SK-N-SH treated with all-trans-retinoic acid at 6 μM for 48 hours (cell line): Measurements from ENCODE around the gene TMC8.
A peak's percentile ranks its signal among the peaks of the same experiment; 100 is the strongest.

Experiments used
- ATAC-seq: fragments of 200-7000 bp; cut with Tn5 transposase; 3 replicates; pipeline ENCODE4 v1.9.1; 2020; ENCODE audit warnings: mild to moderate bottlenecking, moderate library complexity
- ARNTL ChIP-seq: fragments of 450-650 bp; formaldehyde crosslinking; IDR thresholded peaks from 2 replicates; pipeline ENCODE4 v1.5.0; 2020; ENCODE audit warnings: low read depth, mild to moderate bottlenecking, moderate library complexity, borderline replicate concordance
- BACH2 ChIP-seq: fragments of 250-450 bp; sonication (Bioruptor Pico); IDR thresholded peaks from 2 replicates; pipeline ENCODE4 v1.9.0; 2021; ENCODE audit warnings: mild to moderate bottlenecking, borderline replicate concordance
- CSDC2 ChIP-seq: fragments of 250-450 bp; sonication (Bioruptor Pico); IDR thresholded peaks from 2 replicates; pipeline ENCODE4 v1.5.0; 2020; ENCODE audit warnings: mild to moderate bottlenecking, moderate library complexity
- ESRRG ChIP-seq: fragments of 250-450 bp; sonication (Bioruptor Pico); IDR thresholded peaks from 2 replicates; pipeline ENCODE4 v1.6.1; 2021; ENCODE audit warnings: mild to moderate bottlenecking
- GLIS3 ChIP-seq: fragments of 250-450 bp; sonication (Bioruptor Pico); IDR thresholded peaks from 2 replicates; pipeline ENCODE4 v1.5.0; 2020; ENCODE audit warnings: mild to moderate bottlenecking, moderate library complexity
- ISL1 ChIP-seq: fragments of 250-450 bp; sonication (Bioruptor Pico); IDR thresholded peaks from 2 replicates; pipeline ENCODE4 v2.1.2; 2022; ENCODE audit warnings: mild to moderate bottlenecking, moderate library complexity
- OSR1 ChIP-seq: fragments of 250-450 bp; sonication (Bioruptor Pico); IDR thresholded peaks from 2 replicates; pipeline ENCODE4 v1.8.0; 2022; ENCODE audit warnings: moderate library complexity, mild to moderate bottlenecking, inconsistent platforms
- RARB ChIP-seq: fragments of 250-450 bp; sonication (Bioruptor Pico); IDR thresholded peaks from 2 replicates; pipeline ENCODE4 v1.8.0; 2021; ENCODE audit warnings: mild to moderate bottlenecking, moderate library complexity
- SNAI2 ChIP-seq: fragments of 250-450 bp; sonication (Bioruptor Pico); IDR thresholded peaks from 2 replicates; pipeline ENCODE4 v1.5.0; 2020; ENCODE audit warnings: mild to moderate bottlenecking, moderate library complexity
- TCF4 ChIP-seq: fragments of 250-450 bp; sonication (Bioruptor Pico); IDR thresholded peaks from 2 replicates; pipeline ENCODE4 v1.8.0; 2021; ENCODE audit warnings: mild to moderate bottlenecking, moderate library complexity, borderline replicate concordance
- TOX ChIP-seq: fragments of 250-450 bp; sonication (Bioruptor Pico); IDR thresholded peaks from 2 replicates; pipeline ENCODE4 v1.8.0; 2021; ENCODE audit warnings: mild to moderate bottlenecking, moderate library complexity, borderline replicate concordance
- ZC3H10 ChIP-seq: fragments of 250-450 bp; sonication (Bioruptor Pico); IDR thresholded peaks from 2 replicates; pipeline ENCODE4 v1.5.1; 2021; ENCODE audit warnings: mild to moderate bottlenecking, moderate library complexity
- ZFP3 ChIP-seq: fragments of 250-450 bp; sonication (Bioruptor Pico); IDR thresholded peaks from 2 replicates; pipeline ENCODE4 v1.5.0; 2020; ENCODE audit warnings: mild to moderate bottlenecking, moderate library complexity
- ZNF565 ChIP-seq: fragments of 450-650 bp; formaldehyde crosslinking; conservative IDR thresholded peaks from 2 replicates; pipeline ENCODE4 v1.5.0; 2020; ENCODE audit warnings: low read depth, mild to moderate bottlenecking, moderate library complexity
- ZNF70 ChIP-seq: fragments of 450-650 bp; formaldehyde crosslinking; IDR thresholded peaks from 2 replicates; pipeline ENCODE4 v1.5.0; 2020; ENCODE audit warnings: mild to moderate bottlenecking, moderate library complexity
- ZNF8 ChIP-seq: fragments of 450-650 bp; formaldehyde crosslinking; IDR thresholded peaks from 2 replicates; pipeline ENCODE4 v1.5.0; 2020; ENCODE audit warnings: mild to moderate bottlenecking, moderate library complexity
- TF ChIP-seq, protein P1 (sequence below): fragments of 250-450 bp; sonication (Bioruptor Pico); IDR thresholded peaks from 2 replicates; pipeline ENCODE4 v1.5.1; 2021; ENCODE audit warnings: mild to moderate bottlenecking, moderate library complexity
- TF ChIP-seq, protein P2 (sequence below): fragments of 250-450 bp; sonication (Bioruptor Pico); IDR thresholded peaks from 2 replicates; pipeline ENCODE4 v1.8.0; 2021; ENCODE audit warnings: low read depth, mild to moderate bottlenecking, moderate library complexity, borderline replicate concordance
- TF ChIP-seq, protein P3 (sequence below): fragments of 250-450 bp; sonication (Bioruptor Pico); IDR thresholded peaks from 2 replicates; pipeline ENCODE4 v1.5.0; 2020; ENCODE audit warnings: mild to moderate bottlenecking, moderate library complexity

Gene TMC8

DNA sequence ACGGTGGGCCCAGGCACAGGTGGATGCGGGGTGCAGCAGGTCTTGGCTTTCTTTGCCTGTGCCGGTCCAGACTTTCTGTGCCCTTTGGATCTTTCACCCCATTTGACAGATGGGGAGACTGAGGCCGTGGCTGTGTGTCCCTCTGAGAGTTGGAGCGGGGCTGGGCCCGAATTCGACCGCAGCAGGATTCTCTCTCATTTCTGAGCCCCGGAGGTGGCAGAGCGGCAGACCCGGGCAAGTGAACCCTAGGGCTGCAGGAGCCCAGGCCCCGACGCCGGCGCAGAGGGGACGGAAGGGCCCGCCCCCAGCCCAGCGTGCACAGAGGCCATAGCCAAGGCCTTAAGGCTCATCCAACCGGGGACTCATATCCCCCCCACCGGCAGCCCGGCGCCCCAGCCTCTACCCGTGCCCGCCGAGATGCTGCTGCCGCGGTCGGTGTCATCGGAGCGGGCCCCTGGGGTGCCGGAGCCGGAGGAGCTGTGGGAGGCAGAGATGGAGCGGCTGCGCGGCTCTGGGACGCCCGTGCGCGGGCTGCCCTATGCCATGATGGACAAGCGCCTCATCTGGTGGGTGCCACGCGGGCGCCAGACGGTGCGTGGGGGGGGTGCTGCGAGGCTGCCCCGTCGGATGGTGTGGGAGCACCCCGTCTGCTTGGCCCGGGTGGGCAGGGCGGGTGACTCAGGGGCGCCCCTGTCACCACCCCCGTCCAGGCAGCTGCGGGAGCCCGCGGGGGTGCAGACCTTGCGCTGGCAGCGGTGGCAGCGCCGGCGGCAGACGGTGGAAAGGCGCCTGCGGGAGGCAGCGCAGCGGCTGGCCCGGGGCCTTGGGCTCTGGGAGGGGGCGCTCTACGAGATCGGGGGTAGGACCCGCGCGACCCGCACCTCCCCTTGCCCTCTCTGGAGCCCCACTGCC lies 857 bp downstream of the TMC8 start:
- TF ChIP-seq TOX (CRISPR knock-in tag) (no peak), ZC3H10 (CRISPR knock-in tag) (no peak), SNAI2 (no peak), RARB (no peak)
- TF ChIP-seq, protein P1, sequence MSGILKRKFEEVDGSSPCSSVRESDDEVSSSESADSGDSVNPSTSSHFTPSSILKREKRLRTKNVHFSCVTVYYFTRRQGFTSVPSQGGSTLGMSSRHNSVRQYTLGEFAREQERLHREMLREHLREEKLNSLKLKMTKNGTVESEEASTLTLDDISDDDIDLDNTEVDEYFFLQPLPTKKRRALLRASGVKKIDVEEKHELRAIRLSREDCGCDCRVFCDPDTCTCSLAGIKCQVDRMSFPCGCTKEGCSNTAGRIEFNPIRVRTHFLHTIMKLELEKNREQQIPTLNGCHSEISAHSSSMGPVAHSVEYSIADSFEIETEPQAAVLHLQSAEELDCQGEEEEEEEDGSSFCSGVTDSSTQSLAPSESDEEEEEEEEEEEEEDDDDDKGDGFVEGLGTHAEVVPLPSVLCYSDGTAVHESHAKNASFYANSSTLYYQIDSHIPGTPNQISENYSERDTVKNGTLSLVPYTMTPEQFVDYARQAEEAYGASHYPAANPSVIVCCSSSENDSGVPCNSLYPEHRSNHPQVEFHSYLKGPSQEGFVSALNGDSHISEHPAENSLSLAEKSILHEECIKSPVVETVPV (CRISPR knock-in tag) = no peak
- TF ChIP-seq, protein P2, sequence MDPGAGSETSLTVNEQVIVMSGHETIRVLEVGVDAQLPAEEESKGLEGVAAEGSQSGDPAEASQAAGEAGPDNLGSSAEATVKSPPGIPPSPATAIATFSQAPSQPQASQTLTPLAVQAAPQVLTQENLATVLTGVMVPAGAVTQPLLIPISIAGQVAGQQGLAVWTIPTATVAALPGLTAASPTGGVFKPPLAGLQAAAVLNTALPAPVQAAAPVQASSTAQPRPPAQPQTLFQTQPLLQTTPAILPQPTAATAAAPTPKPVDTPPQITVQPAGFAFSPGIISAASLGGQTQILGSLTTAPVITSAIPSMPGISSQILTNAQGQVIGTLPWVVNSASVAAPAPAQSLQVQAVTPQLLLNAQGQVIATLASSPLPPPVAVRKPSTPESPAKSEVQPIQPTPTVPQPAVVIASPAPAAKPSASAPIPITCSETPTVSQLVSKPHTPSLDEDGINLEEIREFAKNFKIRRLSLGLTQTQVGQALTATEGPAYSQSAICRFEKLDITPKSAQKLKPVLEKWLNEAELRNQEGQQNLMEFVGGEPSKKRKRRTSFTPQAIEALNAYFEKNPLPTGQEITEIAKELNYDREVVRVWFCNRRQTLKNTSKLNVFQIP (CRISPR knock-in tag) = no peak

GRCh38 chr17:78132084-78132676 lies 1.6 kb downstream of the TMC8 start:
- no peak for ATAC-seq
- no peak for TF ChIP-seq CSDC2 (CRISPR knock-in tag)
- TF ChIP-seq ZNF565 (CRISPR knock-in tag) = no peak
- TF ChIP-seq ARNTL (CRISPR knock-in tag) = no peak
- TF ChIP-seq SNAI2 = no peak
- TF ChIP-seq TCF4 (CRISPR knock-in tag) = no peak
- no peak for TF ChIP-seq ZNF8 (CRISPR knock-in tag)
- TF ChIP-seq OSR1 (CRISPR knock-in tag) = no peak
- no peak for TF ChIP-seq ZFP3
- TF ChIP-seq, protein P1 (CRISPR knock-in tag) = no peak
- no peak for TF ChIP-seq BACH2 (CRISPR knock-in tag)
- no peak for TF ChIP-seq ISL1 (CRISPR knock-in tag)
- no peak for TF ChIP-seq TOX (CRISPR knock-in tag)
- no peak for TF ChIP-seq GLIS3 (CRISPR knock-in tag)
- TF ChIP-seq, protein P2 (CRISPR knock-in tag) = no peak
- no peak for TF ChIP-seq ZC3H10 (CRISPR knock-in tag)
- TF ChIP-seq ESRRG = no peak
- no peak for TF ChIP-seq ZNF70 (CRISPR knock-in tag)
- TF ChIP-seq, all 23 proteins: peak for 0

More for the DNA sequence above, 857 bp downstream of the TMC8 start:
- ATAC-seq = peak; percentile 25

GRCh38 chr17:78132767-78133178 lies 2.2 kb downstream of the TMC8 start:
- no peak for TF ChIP-seq OSR1 (CRISPR knock-in tag)
- TF ChIP-seq, protein P3, sequence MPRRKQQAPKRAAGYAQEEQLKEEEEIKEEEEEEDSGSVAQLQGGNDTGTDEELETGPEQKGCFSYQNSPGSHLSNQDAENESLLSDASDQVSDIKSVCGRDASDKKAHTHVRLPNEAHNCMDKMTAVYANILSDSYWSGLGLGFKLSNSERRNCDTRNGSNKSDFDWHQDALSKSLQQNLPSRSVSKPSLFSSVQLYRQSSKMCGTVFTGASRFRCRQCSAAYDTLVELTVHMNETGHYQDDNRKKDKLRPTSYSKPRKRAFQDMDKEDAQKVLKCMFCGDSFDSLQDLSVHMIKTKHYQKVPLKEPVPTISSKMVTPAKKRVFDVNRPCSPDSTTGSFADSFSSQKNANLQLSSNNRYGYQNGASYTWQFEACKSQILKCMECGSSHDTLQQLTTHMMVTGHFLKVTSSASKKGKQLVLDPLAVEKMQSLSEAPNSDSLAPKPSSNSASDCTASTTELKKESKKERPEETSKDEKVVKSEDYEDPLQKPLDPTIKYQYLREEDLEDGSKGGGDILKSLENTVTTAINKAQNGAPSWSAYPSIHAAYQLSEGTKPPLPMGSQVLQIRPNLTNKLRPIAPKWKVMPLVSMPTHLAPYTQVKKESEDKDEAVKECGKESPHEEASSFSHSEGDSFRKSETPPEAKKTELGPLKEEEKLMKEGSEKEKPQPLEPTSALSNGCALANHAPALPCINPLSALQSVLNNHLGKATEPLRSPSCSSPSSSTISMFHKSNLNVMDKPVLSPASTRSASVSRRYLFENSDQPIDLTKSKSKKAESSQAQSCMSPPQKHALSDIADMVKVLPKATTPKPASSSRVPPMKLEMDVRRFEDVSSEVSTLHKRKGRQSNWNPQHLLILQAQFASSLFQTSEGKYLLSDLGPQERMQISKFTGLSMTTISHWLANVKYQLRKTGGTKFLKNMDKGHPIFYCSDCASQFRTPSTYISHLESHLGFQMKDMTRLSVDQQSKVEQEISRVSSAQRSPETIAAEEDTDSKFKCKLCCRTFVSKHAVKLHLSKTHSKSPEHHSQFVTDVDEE = no peak
- no peak for TF ChIP-seq GLIS3 (CRISPR knock-in tag)
- no peak for TF ChIP-seq ZNF70 (CRISPR knock-in tag)
- no peak for ATAC-seq
